ENCODE results near the gene ANXA4.

The ANXA4 gene

DNA sequence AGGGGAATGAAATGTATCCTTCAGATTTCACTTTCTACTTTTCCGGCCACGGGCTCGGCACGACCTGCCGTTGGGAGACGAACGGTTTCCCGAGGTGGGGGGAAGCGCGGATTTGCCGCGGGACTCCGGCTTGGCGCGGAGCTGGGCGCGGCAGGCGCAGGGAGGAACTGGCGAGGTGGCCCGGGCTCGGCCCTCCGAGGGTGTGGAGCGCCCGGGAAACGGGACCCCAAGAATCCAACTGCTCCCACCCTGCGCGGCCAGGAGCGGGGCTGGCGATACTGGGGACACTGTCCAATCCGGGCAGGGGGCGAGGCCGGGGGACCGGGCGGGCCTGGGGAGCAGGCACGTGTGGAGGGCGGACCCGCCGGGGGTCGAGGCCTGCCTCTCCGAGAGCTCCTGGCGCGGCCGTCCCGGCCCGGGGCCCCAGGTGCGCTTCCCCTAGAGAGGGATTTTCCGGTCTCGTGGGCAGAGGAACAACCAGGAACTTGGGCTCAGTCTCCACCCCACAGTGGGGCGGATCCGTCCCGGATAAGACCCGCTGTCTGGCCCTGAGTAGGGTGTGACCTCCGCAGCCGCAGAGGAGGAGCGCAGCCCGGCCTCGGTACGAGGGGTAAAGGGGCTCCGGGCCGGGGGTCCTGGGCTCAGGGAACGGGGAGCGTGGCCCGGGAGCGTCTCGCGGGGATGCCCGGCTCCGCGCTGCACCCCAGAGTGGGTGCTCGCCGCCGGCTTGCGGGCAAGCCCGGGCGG is at the start of gene ANXA4:
Gene ANXA4, plus strand, starts transcription at position 560 of the 747 bp plus-strand sequence. CDS start 39,432 bp downstream, outside the sequence.
- peak; percentile 33 for DNase-seq

DNA sequence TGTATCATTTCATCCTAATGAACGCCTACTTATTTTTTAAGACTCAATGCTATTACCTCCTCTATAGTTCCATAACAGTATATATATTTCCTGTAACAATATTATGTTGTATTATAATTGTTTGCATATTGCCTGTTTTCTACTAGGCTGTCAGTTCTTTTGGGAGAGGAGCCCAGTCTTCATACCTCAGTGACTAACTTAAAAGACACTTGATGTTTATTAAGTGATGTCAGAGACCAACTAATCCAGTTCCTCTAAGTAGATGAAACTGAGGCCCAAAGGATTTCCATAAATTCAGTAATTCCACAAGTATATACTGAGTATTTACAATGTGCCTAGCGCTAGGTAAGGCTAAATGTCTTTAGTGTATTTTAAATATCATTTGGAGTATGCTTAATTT is 49.5 kb upstream of the ANXA4 start:
- DNase-seq: no peak

DNA sequence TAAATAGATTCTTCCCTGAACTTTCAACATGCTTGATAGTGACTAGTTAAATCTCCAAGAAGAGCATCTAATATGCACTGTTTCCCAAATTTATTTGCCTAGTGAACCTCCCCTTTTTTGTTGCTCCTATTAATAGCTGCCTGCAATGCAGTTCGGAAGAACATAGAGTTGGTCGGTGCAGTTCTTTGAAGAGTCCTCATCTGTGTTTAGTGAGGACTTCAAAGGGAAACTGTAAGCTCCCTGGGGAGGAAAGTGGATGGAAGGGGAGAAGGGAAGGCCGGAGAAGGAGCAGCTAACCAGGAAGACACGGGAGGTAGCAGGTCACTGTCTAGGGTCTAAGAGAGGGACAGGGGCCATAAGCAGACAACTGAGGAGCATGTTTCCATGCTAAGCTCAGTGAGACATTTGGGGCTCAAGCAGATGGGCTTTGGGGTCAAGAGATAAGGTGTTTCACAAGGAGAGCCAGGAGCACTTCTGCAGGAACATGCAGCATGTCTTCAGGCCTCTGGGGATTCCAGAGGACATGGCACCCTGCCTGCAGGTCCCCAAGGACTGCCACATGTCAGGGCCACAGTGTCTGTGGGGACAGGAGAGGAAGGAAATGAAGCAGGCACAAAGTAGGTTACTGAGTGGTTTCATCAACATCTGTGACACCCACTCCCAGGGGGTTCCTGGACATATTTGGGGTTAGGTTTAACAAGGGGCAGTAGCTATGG is 48.7 kb upstream of the ANXA4 start:
- DNase-seq: no peak

DNA sequence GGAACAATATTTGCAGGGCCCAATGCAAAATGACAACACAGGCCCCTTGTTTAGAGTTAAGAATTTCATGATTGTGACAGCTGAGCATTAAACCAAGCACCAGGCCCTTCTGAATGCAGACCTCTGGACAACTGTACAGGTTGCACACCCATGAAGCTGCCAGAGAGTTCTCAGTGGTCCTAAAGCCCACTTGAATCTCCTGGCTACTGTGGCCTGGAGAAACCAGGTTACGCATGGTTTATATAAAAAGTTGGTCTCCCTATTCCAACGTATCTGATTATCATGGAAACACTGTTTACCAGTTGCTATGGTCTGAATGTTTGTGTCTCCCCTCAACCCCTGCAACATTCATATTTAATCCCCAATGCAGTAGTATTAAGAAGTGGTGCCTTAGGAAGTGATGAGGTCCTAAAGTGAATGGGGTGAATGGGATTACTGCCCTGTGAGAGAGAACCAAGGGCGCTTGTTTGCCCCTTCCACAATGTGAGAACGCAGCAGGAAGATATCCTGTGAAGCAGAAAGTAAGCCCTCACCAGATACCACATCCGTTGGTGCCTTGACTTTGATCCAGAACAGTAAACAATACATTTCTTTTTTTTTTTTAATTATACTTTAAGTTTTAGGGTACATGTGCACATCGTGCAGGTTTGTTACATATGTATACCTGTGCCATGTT is 48.0 kb upstream of the ANXA4 start:
- DNase-seq: no peak

DNA sequence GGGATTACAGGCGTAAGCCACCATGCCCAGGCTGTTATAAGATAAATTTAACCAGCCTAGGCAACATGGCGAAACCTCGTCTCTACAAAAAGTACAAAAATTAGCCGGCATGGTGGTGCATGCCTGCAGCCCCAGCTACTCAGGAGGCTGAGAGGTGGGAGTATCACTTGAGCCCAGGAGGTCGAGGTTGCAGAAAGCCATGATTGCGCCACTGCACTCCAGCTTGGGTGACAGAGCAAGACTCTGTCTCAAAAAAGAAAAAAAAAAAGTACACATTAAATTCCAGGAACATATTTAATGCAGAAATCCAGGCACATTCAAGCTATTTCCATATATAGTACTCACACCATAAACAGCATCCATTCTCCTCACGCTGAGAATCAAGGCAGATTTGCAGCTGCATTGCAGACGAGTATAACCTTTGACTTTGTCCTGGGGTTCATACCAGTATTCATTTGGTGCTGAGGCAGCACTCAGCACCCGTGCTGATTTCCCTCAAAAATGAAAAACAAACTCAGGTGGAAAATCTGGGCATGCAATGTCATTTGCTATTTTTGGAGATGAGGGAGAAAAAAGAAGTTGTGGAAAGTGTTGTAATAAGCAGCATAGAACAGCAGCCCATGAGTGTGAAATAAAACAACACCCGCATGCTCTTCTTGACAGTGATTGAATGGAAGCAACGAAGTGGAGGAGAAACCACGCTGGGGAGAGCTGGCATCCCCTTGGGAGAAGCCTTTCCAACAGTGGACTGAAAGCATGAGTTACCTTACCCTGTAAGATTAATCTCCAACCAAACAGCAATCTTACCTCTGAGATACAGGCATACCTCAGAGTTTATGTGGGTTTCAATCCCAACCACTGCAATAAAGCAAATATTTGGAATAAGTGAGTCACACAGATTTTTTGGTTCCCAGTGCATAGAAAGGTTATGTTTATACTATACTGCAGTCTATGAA is 46.8 kb upstream of the ANXA4 start:
- DNase-seq: no peak

DNA sequence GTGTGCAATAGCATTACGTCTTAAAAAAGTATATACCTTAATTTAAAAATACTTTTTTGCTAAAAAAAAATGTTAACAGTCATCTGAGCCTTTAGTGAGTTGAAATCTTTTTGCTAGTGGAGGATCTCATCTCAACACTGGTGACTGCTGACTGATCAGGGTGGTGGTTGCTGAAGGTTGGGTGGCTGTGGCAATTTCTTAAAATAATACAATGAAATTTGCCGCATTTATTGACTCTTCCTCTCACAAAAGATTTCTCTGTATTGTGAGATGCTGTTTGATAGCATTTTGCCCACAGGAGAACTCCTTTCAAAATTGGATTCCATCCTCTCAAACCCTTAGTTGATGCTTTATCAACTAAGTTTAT is 46.1 kb upstream of the ANXA4 start:
- DNase-seq: no peak

DNA sequence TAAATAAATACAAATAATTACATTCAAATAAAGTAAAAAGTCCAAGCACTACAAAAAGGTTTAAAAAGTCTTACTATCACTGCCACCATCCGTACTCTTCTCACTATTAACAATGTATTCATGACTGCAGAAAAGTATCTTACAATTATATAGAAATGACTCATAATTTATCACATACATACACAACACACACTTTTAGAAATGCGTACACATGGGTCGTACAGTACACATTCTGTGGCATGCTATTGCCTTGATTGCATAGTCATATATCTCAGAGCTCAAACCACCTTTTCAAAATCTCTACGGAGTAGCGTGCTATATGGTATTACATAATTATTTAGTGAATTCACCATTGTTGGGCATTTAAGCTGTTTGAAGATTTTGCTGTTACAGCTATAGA is 41.6 kb upstream of the ANXA4 start:
- DNase-seq: no peak

DNA sequence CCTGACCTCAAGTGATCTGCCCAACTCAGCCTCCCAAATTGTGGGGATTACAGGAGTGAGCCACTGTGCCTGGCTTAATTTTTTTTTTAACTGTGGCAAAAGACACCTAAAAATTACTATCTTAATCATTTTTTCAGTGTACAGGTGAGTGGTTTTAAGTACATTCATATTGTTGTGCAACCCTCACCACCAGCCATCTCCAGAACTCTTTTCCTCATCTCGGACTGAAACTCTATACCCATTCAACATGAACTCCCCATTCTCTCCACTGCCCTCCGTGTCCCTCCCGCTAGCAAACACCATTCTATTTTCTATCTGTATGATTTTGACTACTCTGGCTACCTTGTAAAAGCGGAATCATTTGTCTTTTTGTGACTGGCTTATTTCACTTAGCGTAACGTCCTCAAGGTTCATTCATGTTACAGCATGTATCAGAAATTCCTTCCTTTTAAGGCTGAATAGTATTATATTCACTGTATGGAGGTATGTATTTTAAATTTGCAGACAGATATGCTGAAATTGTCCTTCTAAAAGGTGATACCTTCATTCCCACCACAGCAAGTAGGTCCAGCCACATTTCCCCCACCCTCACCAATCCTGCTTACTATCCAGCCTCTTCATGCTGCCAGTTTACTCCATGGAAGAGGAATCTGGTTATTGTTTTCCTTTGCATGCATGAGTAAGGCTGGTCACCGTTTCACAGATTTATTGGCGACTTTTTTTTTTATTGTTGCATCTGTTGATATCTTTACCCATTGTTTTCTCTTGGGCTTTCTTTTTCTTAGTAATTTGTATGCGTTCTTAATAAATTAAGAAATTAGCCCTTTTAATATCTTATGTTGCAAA is 40.6 kb upstream of the ANXA4 start:
- no peak for DNase-seq

DNA sequence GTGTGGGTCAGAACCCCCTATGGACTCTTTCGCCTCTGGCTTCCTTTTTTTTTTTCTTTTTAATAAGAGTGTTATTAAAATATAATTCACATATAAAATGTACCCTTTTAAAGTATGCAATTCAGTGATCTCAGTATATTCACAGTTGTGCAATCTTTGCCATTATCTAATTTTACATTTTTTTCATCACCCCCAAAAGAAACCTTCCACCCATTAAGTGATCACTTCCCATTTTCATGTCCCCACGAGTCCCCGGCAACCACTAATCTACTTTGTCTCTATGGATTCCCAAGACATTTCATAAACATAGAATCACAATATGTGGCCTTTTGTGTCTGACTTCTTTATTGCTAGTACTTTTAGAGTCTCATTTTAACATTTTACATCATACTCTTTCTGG is 38.7 kb upstream of the ANXA4 start:
- no peak for DNase-seq

DNA sequence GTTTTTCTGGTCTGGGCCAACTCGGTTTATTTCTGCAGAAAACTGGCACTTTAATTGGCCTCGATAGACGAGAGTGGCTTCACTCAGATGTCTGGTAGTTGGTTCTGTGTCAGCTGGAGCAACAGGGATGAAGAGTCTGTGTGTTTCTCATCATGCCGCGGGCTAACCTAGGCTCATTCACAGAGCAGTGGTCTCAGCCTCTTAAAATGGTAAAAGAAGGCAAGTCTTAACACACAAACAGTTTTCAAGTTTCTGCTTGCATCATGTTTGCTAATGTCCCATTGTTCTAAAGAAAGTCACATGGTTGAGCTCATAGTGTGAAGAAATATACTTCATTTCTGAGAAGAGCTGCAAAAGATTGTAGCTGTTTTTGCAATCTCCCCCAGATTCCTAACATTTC is 37.5 kb upstream of the ANXA4 start:
- DNase-seq: no peak

DNA sequence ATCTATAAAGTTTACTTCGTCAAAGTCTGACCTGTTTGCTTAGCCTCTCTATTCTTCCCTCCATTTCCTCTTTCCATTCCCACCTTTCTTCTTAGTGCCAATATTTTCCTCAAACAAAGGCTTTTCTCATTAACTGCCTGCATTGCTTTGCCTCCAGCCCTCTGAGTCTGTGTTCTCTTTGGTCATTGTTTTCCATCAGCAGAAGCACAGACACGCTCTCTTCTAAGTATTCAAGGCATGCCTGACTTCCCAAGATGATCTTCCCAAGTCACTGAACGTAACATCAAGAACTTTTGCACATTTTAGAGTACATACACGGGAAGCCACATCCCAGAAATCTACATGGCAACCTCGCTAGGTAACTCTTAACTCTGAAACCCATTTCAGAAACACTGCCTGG is 32.6 kb upstream of the ANXA4 start:
- DNase-seq: no peak

DNA sequence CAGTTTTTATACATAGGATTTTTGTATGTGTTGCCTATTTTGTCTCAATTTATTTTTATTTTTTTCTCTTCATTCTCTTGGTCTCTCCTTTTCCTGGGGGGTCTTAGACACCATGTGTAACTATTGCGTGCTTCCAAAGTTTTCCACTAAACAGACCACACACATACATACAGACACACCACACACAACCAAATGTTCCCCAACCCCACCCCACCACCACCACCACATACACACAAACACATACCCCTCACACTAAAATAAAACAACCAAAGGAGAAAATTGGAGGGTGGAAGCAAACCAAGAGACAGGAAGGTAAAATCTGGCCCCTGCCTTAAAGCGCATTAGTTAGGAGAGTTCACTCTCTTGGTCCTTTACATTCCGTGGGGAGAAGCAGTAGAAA is 30.0 kb upstream of the ANXA4 start:
- no peak for DNase-seq

DNA sequence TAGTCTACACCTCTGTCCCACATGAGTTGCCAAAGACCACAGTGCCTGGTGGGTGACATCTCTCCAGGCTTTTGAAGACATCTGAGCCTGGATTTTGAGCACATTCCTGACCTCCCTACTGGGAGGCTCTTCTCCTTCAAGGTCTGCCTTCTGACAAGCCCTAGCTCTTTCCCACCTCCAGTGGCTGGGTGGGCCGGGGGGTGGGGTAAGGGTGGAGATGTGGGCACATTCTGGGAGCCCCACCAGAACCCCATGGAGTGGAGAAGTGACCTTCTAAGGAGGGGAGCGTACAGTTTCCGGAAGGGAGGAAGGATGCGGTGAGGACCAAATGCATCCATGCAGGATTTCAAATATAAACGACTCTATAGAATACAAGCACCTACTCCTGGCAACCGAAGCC is 27.9 kb upstream of the ANXA4 start:
- DNase-seq: no peak

DNA sequence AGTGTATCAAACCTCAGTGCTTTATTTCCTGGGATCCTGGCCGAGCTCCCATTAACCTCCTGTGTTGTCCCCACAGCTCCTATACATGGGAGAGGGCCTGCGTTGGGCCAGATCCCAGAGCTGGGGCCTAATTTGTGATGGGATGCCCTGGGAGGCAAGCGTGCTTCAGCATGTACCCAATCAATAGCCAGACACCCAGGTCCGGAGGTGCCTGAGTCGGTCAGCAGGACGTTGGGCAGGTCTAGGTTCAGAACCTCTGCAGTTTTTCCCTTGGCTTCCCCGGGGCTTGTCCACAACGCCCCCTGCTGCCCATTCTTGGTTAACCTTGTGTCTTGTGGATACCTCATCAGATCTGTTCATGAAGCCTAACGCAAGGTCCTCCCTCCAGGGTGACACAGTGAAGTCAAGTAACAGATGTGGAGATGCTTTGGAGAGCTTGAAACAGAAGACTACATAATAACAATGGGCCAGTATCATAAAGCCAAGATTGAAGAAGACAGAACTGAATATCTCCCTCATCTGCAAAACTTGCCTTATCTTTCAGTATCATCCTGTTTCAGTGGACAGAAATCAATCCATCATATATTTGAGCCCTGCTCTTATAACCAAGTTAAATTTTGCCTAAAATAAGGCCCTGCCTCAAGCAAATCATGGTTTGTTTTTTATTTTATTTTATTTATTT is 27.3 kb upstream of the ANXA4 start:
- DNase-seq: peak; percentile 5

DNA sequence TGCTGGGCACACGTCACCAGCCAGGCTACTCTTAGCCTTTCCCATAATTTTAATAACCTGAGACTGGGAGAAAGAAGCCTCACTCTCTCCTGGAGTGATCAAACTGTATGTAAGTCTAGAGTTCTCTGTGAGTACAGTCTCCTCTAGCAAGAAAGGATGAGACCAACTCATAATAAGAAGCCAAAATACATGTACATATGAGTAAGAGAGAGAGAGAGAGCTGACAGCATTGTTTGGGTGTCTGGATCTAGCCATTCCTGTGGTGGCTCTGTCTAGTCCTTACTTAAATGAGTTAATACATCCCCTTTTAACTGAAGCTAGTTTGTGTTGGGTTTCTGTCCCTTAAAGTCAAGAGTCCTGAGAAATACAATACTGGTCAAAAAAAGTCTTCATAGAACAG is 26.0 kb upstream of the ANXA4 start:
- no peak for DNase-seq

DNA sequence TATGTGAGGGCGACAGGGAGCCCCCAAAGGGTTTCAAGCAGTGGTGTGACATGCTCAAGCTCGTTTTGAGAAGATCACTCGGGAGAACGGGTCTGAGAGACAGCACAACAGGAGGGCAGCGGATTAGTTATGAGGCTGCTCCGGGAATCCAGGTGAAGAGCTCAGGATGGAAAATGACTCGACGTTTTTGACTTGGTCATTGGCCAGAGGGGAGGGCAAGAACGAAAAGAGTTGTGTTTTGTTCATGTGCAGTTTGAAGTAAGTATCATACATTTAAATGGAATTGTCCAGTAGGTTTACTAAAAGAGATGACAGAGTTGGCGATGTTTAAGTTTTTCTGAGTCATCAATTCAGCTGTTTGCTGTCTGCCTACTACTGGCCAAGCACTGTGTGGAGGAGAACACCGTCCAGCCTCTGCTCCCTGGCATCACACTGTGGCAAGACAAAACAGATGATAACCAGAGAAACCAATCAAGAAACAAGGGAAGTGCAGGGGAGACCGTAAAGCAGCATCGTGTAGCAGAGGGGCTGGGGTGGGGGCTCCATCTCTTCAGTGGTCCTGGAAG is 25.3 kb upstream of the ANXA4 start:
- no peak for DNase-seq

DNA sequence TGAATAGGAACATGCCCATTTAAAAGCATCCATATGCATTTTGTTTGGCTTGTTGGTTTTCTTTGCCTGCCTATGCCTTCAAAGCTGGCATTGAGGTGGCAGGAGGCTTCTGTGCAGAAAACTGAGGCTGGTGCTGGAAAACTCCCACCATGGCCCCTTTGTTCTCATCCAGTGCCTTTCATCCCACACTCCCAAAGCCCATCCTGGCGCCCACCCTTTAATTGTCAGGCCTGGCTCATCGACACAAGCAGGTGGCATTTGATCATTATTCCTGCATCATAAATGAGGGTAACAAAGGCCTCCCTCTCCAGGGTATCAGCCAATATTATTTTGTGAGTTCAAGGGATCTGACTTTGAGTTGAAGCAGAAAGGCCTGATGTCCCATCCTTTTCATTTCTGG is 24.7 kb upstream of the ANXA4 start:
- DNase-seq: no peak

DNA sequence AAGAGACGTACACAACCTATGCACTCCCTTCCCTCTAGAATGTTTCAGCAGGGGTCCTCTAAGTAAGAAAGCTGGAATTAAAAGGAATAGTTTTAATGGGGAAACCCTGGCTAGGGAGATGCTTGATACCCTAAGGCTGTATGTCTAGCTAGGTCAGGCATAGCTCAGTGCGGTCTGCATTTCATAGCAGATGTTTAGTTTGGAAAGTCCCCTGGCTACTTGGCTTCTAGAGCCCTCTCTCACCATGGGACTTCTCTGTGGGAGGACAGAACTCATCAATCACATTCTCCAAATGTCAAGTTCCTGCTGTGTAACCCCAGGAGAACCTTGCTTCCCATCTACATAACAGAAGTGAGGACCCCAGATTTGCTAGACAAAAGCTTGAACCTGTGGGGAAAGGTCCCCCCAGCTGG is 24.1 kb upstream of the ANXA4 start:
- no peak for DNase-seq

DNA sequence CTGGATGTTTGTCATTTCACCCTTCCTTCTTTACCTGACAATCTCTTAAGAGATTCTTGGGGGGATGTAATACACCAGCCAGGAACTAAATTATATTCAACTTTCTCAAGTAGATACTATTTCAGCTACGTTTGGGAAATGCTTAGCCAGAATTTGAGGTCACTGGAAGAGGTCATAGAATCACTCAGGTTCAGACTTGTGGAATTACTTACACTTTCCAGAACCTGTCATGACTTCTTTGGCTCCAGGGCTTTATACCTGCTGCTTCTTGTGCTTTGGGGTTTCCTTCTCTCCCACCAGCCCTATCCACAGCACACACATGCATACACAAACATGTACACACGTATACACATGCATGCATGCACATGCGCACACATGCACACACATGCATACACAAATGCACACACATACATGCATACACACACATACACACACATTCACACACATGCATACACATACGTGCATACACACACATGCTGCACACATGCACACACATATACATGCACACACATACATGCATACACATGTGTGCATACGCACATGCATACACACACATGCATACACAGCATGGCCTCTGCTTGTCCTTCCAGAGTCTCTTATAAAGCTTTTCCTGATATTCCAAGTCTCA is 23.5 kb upstream of the ANXA4 start:
- no peak for DNase-seq

DNA sequence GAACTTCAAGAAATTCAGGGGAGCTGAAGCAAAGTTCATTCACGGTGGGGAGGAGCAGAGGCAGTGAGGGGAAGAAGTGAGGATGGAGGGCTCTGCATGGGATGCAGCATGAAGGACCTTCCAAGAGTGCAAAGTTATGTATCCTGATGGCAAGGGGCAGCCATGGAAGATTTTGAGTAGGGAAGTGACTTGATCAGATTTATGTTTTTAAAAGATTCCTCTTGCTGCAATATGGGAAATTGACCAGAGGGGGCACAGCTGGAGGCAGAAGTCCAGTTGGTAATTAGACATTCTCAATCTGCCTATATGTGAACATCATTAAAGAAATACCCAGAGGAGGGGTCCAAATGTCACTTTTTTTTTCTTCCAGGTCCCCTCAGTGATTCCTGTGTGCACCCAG is 21.5 kb upstream of the ANXA4 start:
- no peak for DNase-seq

DNA sequence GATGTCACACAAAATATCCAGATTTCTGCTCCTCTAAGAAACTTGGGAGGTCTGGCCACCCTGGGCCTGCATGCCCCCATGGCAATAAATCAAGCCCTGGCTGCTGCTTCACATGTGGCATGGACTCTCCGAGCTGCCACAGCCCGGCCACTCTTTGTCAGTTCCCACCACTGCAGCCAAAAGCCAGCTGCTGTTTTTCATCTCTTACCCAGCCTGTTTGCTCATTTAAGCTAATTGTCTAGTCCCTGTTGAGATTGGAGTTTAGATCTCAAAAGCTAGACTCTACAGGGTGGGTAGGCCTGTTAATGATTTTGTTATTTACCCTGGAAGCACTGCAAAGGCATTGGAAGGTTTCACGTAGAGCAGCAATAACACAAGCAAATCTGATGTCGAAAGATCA is 20.9 kb upstream of the ANXA4 start:
- DNase-seq: no peak
